Ishikawa (cell line): ENCODE results near the gene SLC9A7.

Source experiments
- CEBPB ChIP-seq: IDR thresholded peaks from 2 replicates; pipeline ENCODE4 v1.6.1; 2012
- CREB1 ChIP-seq: IDR thresholded peaks from 2 replicates; pipeline ENCODE4 v1.6.1; 2012; ENCODE audit warnings: low read depth
- EGR1 ChIP-seq: IDR thresholded peaks from 2 replicates; pipeline ENCODE4 v1.6.1; 2012
- EP300 ChIP-seq: IDR thresholded peaks from 2 replicates; pipeline ENCODE4 v1.6.1; 2012; ENCODE audit warnings: borderline replicate concordance
- FOXM1 ChIP-seq: IDR thresholded peaks from 2 replicates; pipeline ENCODE4 v1.6.1; 2012; ENCODE audit warnings: low read depth, borderline replicate concordance
- NFIC ChIP-seq: IDR thresholded peaks from 2 replicates; pipeline ENCODE4 v1.6.1; 2012
- RAD21 ChIP-seq: IDR thresholded peaks from 2 replicates; pipeline ENCODE4 v1.6.1; 2012; ENCODE audit warnings: low read depth
- TAF1 ChIP-seq: IDR thresholded peaks from 2 replicates; pipeline ENCODE4 v1.6.1; 2012; ENCODE audit warnings: low read depth, mild to moderate bottlenecking
- TCF12 ChIP-seq: IDR thresholded peaks from 2 replicates; pipeline ENCODE4 v1.6.1; 2012; ENCODE audit warnings: low read depth
- TEAD4 ChIP-seq: IDR thresholded peaks from 2 replicates; pipeline ENCODE4 v1.6.1; 2012
- YY1 ChIP-seq: IDR thresholded peaks from 2 replicates; pipeline ENCODE4 v1.6.1; 2012; ENCODE audit warnings: low read depth
- ZBTB7A ChIP-seq: IDR thresholded peaks from 2 replicates; pipeline ENCODE4 v1.6.1; 2012; ENCODE audit warnings: low read depth
- TF ChIP-seq, protein P1 (sequence below): IDR thresholded peaks from 2 replicates; pipeline ENCODE4 v1.6.1; 2012; ENCODE audit warnings: low read depth, mild to moderate bottlenecking
- TF ChIP-seq, protein P2 (sequence below): IDR thresholded peaks from 2 replicates; pipeline ENCODE4 v1.6.1; 2012
- TF ChIP-seq, protein P3 (sequence below): IDR thresholded peaks from 2 replicates; pipeline ENCODE4 v1.6.1; 2012

The SLC9A7 gene

DNA sequence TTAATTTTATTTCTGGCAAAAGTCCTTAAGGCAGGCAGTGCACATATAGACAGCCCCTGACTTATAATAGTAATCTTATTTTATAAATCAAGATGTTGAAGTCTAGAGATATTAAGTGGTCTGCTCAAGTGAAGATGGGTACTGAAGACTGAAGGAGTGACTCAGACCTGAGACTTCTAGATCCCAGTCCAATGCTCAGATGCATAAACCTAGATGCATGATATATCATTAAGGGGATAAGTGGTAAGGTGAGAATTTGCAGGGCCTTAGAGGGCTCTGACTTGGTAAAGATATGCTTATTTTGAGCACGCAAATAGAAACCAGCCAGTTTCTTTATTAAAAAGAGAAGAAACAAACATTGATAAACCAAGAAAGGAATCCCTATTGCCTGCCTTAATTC, 42.9 kb downstream of the SLC9A7 start:
- TF ChIP-seq TEAD4 = no peak
- no peak for TF ChIP-seq TCF12
- TF ChIP-seq RAD21 = no peak
- no peak for TF ChIP-seq CEBPB
- no peak for TF ChIP-seq YY1
- TF ChIP-seq EGR1 = no peak
- no peak for TF ChIP-seq CREB1
- TF ChIP-seq, protein P1, sequence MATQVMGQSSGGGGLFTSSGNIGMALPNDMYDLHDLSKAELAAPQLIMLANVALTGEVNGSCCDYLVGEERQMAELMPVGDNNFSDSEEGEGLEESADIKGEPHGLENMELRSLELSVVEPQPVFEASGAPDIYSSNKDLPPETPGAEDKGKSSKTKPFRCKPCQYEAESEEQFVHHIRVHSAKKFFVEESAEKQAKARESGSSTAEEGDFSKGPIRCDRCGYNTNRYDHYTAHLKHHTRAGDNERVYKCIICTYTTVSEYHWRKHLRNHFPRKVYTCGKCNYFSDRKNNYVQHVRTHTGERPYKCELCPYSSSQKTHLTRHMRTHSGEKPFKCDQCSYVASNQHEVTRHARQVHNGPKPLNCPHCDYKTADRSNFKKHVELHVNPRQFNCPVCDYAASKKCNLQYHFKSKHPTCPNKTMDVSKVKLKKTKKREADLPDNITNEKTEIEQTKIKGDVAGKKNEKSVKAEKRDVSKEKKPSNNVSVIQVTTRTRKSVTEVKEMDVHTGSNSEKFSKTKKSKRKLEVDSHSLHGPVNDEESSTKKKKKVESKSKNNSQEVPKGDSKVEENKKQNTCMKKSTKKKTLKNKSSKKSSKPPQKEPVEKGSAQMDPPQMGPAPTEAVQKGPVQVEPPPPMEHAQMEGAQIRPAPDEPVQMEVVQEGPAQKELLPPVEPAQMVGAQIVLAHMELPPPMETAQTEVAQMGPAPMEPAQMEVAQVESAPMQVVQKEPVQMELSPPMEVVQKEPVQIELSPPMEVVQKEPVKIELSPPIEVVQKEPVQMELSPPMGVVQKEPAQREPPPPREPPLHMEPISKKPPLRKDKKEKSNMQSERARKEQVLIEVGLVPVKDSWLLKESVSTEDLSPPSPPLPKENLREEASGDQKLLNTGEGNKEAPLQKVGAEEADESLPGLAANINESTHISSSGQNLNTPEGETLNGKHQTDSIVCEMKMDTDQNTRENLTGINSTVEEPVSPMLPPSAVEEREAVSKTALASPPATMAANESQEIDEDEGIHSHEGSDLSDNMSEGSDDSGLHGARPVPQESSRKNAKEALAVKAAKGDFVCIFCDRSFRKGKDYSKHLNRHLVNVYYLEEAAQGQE = no peak

DNA sequence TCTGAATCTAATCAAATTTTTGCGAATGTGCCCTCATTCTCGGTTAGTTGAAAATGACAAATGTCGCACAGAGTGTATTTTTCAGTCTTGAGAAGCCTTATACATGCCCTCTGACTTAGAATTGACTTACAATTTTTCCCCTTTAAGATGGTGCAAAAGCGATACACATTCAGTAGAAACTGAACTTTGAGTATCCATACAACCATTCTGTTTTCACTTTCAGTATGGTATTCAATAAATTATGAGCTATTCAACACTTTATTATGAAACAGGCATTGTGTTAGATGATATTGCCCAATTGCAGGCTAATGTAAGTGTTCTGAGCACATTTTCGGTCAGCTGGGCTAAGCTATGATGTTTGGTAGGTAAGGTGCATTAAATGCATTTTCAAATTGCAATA, 43.4 kb downstream of the SLC9A7 start:
- TF ChIP-seq YY1 = no peak
- TF ChIP-seq CREB1 = no peak
- no peak for TF ChIP-seq FOXM1
- no peak for TF ChIP-seq EGR1
- TF ChIP-seq, protein P1 = no peak

DNA sequence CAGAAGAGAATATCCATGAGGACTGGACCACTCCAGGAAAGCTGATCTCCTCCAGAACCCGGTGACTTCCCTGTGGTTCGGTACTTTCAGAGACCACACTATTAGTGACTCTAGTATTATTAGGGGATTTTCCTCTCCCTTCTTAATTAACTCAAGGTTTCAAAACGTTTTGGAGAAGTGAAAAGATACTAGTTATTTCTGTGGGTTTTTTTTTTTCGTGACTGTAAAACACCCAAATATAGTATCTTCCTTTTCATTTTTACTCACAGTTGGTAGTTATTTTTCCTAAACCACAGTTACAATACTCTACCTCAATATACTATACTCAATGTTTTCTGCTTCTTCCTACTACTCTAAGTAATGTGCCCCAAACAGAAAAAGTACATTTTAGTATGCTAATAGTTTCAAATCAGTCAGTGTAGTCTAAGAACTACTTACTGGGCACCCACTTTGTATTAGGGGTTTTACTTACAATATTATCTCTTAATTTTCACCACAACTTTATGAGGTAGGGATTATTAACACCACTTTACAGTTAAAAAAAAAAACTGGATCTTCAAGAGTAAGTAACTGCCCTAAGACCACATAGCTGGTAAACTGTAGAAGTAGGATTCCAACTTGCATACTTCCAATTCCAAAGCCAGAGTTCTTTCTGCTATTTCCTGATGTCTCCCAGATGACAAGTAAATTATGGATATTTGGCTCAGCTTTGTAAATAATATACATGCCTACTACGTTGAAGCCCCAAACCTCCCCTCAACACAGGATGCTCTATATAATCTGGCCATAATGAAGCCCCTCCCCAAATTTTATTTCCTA, 45.0 kb downstream of the SLC9A7 start:
- no peak for TF ChIP-seq YY1
- no peak for TF ChIP-seq NFIC
- TF ChIP-seq, protein P1 = no peak
- TF ChIP-seq RAD21 = no peak
- TF ChIP-seq CEBPB = no peak
- TF ChIP-seq FOXM1 = no peak
- TF ChIP-seq EP300 = no peak
- TF ChIP-seq TCF12 = no peak
- no peak for TF ChIP-seq TEAD4
- no peak for TF ChIP-seq CREB1
- TF ChIP-seq ZBTB7A = no peak
- TF ChIP-seq, protein P2, sequence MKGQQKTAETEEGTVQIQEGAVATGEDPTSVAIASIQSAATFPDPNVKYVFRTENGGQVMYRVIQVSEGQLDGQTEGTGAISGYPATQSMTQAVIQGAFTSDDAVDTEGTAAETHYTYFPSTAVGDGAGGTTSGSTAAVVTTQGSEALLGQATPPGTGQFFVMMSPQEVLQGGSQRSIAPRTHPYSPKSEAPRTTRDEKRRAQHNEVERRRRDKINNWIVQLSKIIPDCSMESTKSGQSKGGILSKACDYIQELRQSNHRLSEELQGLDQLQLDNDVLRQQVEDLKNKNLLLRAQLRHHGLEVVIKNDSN = no peak
- TF ChIP-seq EGR1 = no peak
- no peak for TF ChIP-seq TAF1
- TF ChIP-seq, protein P3, sequence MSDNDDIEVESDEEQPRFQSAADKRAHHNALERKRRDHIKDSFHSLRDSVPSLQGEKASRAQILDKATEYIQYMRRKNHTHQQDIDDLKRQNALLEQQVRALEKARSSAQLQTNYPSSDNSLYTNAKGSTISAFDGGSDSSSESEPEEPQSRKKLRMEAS = no peak

DNA sequence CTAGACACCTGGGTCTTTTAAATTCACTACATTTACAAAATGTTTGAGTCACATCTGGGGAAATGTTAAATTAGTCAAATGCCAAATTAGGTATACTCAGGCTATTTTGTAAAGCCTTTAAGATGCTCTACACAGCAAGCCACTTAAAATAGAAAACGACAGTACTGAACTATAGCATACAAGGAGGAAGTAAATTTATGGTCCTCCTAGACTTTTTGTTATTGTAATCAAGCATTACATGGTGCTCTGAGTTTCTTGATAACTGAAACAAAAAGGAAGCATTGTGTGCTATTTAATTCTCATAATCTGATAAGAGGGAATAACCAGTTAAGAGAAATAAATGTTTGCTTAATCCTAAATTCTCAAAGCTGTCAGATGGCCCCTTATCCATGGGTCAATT, 46.2 kb downstream of the SLC9A7 start:
- no peak for TF ChIP-seq TCF12
- TF ChIP-seq CEBPB = no peak
- TF ChIP-seq, protein P3 = no peak
- no peak for TF ChIP-seq TAF1
- no peak for TF ChIP-seq TEAD4

DNA sequence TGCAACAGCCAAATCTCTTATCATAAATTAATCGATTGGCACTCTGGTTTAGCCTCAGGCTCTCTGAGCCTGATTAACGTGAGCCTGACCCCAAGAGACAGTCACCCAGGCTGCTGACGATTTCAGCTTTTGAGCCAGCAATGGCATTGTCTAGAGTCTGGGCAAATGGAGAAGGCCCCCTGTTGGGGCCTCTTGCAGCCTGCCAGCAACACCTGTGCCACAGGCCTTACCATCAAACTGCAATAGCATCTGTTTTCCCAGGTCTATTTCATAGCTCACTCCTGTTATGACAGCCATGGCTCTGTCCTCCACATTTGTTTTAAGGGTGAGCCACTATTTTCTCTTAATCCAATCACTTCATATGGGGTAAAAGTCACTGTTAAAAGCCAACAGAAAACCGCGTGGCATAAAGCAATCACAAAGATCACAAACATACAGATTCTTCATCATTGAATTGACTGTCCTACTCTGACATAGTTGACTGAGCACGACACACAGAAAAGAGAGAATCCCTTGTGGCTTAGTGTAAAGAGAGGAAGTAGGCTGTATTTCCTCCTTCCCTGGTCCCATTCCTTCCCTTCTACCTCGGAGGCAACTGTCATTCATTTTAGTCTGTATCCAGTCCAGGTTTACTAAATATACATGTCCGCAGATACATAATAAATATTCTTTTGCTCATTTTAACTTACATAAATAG, 47.8 kb downstream of the SLC9A7 start:
- no peak for TF ChIP-seq TAF1
- TF ChIP-seq CREB1 = no peak
- no peak for TF ChIP-seq TEAD4
